LNCaP clone FGC (cell line): Measurements from ENCODE around the gene AP2A2.

Source experiments
- DNase-seq: peaks from one replicate; pipeline ENCODE4 v3.0.0-alpha.2; 2011; ENCODE audit warnings: low read depth
- H3K4me3 ChIP-seq: 2 replicates; pipeline ENCODE4 v1.5.1; 2011; ENCODE audit warnings: mild to moderate bottlenecking, low read depth, low read length, control low read depth
- CTCF ChIP-seq: IDR thresholded peaks from 2 replicates; pipeline ENCODE4 v1.5.1; 2012; ENCODE audit warnings: mild to moderate bottlenecking; ENCODE audit not compliant: control insufficient read depth, insufficient read depth; ENCODE audit errors: extremely low read depth

AP2A2 gene

GRCh38 chr11:1060410-1060809 lies 134.7 kb downstream of the AP2A2 start:
- no peak overlapping the region for H3K4me3 ChIP-seq
- DNase-seq, result no peak
- no peak for TF ChIP-seq CTCF

DNA sequence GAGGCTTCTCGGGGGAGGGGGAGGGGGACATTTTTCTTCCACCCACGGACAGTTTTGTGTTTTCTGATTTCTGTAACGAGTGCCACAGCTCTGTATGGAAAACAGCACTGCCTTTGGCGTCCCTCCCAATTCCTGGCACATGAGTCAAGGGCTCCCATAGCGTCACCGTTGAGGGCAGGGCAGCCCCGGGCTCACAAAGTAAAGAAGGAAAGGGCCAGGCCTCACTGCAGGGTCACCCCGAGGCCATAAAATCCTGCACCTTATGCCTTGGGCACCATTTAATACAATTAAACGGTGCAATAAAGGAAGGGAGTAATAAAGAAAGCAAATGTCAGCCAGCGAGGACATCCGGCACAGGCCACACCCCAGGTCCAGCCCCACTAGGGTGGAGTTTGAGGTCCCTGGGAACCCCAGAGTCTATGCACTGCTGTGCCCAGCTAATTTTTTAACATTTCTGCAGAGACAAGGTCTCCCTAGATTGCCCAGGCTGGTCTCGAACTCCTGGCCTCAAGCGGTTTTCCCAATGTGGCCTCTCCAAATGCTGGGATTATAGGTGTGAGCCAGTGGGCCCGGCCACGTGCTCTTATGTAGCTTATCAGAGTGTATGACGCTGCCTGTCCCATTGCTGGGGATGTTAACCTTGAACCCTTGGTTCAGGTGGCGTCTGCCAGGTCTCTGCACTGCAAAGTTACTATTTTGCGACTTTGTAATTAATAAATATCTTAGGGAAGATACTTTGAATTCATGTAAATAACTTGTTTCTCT lies 135.4 kb downstream of the AP2A2 start:
- TF ChIP-seq CTCF, result no peak
- no peak overlapping the region for H3K4me3 ChIP-seq
- DNase-seq, result no peak
